GM12801 (cell line): Measurements from ENCODE around the gene PRICKLE1.

Experiments used
- TF ChIP-seq, protein P1 (sequence below): IDR thresholded peaks from one replicate; pipeline ENCODE4 v1.5.1; 2011; ENCODE audit warnings: control low read depth; ENCODE audit not compliant: insufficient read length; ENCODE audit errors: extremely low read depth

Gene PRICKLE1

DNA sequence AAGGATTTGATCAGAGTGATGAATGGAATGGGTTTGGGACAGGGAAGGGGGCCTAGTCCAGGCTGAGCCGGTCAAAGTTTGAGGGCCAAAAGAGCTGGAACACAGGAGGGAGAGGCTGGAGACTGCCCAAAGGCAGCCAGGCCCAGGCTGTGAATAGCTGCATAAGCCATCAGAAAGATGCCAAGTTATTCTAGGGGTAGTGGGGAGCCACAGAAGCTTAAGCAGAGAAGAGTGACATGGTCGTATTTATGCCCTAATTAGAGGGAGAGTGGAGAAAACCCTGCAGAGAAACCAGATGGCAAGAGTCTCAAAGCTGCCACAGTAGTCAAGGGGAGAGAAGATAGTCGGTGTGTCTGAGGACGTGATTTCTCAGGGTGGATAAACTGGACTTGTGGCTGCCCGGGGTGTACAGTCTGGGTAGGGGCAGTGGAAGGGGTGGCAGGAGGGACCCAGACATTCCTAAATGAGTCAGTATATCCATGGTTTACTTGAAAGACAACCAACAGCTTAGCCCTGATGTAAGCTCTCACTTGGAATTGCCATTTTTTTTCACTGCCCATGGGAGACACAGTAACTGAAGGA is 99.2 kb downstream of the PRICKLE1 start:
- TF ChIP-seq, protein P1, sequence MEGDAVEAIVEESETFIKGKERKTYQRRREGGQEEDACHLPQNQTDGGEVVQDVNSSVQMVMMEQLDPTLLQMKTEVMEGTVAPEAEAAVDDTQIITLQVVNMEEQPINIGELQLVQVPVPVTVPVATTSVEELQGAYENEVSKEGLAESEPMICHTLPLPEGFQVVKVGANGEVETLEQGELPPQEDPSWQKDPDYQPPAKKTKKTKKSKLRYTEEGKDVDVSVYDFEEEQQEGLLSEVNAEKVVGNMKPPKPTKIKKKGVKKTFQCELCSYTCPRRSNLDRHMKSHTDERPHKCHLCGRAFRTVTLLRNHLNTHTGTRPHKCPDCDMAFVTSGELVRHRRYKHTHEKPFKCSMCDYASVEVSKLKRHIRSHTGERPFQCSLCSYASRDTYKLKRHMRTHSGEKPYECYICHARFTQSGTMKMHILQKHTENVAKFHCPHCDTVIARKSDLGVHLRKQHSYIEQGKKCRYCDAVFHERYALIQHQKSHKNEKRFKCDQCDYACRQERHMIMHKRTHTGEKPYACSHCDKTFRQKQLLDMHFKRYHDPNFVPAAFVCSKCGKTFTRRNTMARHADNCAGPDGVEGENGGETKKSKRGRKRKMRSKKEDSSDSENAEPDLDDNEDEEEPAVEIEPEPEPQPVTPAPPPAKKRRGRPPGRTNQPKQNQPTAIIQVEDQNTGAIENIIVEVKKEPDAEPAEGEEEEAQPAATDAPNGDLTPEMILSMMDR, result no peak

DNA sequence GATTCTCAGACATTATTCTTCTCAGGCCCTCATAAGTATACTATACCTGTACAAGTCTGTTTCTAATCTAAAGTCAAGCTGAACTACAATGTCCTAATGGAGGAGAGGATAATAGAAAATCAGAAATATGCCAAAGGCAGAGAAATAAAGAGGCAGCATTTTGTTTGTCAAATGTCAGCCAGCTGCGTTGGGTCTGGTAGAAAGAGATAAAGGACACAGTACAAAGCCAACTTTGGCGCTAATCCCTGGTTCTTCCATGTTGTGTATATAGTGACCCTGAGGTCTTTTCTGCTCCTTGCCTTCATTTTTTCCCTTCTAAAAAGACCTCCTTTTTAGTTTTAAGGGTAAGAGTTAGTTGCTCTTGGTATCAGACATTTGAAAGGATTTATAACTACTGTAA is 103.1 kb downstream of the PRICKLE1 start:
- TF ChIP-seq, protein P1, result no peak

DNA sequence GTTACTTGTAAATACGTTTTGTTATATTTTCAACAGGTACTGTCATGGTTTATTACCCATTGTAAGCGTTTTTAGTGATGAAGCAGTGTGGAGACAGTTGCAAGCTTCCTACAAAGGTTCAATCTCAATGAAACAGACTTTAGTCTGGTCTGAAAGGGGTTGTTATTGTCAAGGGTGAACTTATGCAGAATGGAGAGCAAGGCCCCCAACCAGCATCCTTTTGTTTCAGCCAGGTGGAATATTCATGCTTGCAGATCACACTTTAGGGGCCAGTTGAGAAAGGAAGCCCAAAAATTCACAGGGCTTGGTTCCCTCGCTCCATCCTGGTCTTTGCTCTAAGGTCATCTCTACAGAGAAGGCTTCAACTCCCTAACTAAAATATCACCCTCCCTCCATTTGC is 103.7 kb downstream of the PRICKLE1 start:
- TF ChIP-seq, protein P1, result no peak

DNA sequence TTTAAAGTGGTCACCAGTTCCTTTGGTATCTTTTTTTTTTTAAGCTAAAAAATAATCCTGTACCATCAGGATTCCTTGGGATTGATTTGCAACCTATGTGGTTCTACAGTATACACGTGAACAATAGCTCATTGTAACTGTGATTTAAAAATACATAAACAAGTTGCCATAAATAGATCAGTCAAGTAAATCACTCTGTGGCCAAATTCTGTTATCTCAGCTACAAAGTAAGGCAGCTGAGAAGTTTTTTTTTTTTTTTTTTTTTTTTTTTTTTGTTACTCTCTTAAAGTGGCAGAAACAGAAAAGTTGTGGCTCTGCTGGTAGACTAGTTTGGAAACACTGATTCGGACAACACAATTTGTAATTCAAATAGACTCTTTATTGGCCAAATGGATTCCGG is 104.5 kb downstream of the PRICKLE1 start:
- TF ChIP-seq, protein P1, result no peak

DNA sequence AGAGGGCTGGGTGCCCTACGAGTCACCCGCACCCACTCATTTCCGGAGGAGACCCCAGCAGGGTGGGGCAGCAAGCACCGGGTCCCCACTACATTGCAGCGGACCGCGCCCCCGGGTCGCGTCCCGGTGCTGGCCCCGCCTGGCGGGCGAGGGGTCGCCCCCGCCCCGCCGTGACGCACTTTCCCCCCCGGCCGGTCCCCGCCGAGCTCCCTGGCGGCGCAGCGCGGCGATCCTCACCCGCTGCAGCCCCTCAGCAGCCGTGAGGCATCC is 106.1 kb downstream of the PRICKLE1 start:
- TF ChIP-seq, protein P1, result no peak

DNA sequence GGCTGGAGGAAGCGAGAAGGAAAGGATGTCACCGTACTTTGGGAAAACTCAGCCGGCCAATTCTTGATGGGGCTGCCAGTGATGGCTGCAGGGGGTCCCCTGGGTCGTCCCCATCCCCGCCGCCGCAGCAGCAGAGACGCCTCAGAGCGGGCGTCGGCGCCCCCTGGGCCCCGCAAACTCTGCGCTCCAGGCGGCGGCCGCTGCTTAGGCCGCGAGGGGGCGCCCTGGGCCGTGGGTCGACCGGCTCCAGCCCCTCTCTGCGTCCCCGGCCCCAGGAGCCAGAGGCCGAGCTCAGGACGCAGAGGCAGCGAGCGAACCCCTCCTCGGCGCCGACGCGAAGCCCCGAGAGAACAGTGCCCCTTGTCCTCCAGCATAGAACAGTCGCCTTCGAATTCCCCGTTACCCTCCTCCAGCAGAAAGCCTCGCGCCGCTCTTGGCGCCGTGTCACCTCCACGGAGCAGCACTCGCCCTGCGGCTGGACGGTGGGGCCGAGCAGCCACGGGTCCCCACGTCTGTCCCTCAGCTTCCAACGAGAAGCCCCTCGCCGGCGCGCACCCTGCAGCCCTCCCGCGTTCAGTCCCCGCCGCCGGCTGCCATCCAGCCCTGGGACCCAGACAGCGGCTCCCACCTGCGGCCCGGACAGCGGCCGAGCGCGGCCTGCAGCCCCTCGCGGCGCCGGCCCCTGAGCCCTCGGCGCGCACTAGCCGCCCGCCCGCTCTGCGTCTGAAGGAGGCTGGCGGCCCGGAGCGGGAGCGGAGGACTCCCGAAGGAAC is 106.6 kb downstream of the PRICKLE1 start:
- TF ChIP-seq, protein P1, result no peak

DNA sequence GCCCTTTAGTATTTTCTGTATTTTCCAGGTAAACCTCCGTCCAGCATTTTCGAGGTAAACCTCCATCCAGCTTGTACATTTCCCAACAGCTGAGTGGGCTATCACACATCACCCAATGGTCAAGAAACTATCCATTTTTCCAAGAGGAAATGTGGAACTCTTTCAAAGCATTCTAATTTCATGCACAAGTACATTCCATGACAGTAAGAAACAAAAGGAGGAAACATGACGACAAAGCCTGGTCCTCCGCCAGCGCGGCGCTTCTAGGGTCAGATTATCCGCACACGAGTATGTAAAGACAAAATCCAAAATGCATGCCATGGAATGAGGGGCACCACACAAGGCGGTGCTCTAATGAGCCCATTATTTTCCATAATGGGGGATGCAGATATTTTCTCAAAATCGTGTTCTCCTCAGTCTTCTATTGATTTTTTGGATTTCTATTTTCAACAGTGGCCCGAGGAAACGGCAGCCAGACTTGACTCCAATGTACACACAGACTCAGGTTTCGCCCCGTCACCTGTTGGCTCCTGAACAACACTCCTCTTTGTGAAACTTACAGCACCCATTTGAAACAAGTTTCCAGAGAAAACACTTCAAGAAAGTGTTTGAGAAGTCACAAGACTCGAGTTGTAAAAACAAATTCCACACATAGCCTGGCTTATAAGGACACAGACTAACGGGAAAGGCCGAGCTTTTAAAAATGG is 107.4 kb downstream of the PRICKLE1 start:
- TF ChIP-seq, protein P1, result no peak
